ENCODE data around the gene TBK1. TPM values are rescaled to one million over a fixed set of nuclear protein-coding genes. Genes with fewer than 3 reads are reported as not detected.

The TBK1 gene
- total RNA-seq, 1 donor from 2014 or later, result 37.5 TPM

- intact Hi-C loops (cut with micrococcal nuclease), result loop anchor here (1.0 to 10.0 kb wide), 7 partner anchors 8 to 1854 kb away; partner anchors contain the start of genes HELB, LEMD3, SRGAP1 and XPOT
These were observed 1.0 kb upstream of the TBK1 start for GRCh38 chr12:64450711-64451486.

DNA sequence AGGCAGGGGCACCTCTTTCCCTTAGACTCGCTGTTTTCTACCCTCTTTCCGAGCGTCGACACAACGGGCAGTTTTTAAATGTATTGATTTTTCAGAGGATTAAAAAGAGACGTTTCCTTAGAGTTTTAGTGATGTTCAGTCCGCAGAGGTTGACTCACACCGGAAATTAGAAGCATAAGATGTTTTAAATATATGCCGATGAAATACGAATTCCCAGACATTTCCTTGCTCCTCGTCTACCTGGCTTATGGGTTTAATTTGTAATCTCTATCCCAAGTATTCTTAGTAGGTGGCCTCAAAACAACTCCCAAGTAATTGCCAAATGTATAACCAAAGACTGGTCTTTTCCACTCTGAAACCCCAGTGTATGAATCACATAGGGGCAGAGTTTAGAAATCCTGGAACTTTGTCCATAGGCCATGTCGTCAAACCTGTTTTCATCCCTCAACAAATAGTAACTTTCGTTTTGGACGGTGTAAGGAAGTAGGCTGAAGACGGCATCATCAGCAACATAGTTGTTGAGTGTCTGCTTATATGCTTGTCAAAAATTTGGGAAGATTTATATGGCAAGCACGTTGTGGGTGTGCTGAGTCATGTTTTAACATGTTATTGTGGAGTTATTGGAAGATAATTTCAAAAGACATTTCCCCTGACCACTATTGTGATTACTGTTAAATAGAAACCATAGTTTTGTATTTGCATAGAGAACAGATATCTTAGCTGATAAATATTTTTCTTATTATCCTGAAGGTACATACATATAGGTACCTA is 824 bp downstream of the TBK1 start:
- intact Hi-C loops (cut with micrococcal nuclease), result loop anchor here (2.0 to 10.0 kb wide), 8 partner anchors 156 to 1852 kb away; partner anchors contain the start of genes HELB, KICS2, LEMD3 and LLPH

- intact Hi-C loops (cut with micrococcal nuclease), result loop anchor here (5.0 to 10.0 kb wide), 4 partner anchors 37 to 1849 kb away; partner anchors contain the start of gene HELB
These were observed 3.6 kb downstream of the TBK1 start for GRCh38 chr12:64455506-64455905.

DNA sequence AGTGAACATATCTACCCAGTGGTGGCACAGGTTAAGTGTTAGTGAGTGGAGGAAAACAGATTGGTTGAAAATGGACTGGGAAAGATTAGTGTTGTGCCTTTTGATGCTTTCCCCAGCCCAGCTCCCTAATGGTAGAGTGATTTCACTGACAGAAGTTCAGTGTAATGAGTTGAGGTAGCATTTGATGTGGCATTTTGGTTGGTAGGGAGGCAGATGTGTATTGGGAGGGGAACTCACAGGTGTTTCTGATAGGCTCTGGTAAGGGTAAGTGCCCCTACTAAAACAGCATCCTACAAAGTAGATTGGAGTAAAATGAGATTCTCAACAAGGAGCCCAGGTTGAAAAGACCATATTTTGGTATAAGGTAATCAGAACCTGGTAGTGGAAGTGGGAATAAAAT is 4.2 kb downstream of the TBK1 start:
- intact Hi-C loops (cut with micrococcal nuclease), result loop anchor here (5.0 to 10.0 kb wide), 4 partner anchors 36 to 1849 kb away; partner anchors contain the start of gene HELB

DNA sequence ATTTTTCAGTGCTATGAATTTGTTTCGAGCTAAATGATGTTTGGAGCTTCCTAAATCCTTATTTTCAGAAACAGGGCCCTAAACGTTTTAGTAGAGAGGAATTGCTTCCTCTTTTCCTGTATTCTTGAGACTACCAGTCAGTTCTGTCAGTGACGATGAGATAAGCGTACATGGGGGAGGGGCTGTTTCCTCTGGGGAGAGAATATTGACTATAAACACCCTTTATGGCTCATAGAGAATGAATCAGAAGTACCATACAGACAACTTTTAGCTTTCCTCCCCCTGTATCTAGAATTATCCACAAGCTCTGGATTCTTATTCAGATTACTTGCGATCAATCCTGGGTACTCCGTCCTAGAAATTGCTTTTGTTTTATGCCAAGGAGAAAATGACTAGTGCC is 5.1 kb downstream of the TBK1 start:
- intact Hi-C loops (cut with micrococcal nuclease), result loop anchor here (5.0 to 10.0 kb wide), 4 partner anchors 35 to 1848 kb away; partner anchors contain the start of gene HELB

DNA sequence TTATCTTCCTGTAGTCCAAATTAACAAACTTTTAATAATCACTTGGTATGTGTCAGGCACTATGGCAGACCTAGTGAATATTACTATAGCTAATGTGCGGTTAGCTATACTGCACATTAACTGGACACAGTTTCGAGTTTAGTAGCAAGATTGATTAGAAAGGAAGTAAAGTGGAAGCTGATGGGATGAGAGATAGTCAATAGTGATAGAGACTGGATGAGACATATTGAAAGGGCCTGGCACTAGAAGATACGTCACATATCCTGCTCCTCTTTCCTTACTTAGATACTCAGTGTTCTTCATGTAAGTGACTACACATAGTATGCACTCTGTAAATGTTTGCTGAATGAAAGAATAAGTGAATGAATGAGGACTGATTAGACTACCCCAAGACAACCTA is 5.5 kb downstream of the TBK1 start:
- intact Hi-C loops (cut with micrococcal nuclease), result loop anchor here (5.0 to 10.0 kb wide), 4 partner anchors 35 to 1847 kb away; partner anchors contain the start of gene HELB

DNA sequence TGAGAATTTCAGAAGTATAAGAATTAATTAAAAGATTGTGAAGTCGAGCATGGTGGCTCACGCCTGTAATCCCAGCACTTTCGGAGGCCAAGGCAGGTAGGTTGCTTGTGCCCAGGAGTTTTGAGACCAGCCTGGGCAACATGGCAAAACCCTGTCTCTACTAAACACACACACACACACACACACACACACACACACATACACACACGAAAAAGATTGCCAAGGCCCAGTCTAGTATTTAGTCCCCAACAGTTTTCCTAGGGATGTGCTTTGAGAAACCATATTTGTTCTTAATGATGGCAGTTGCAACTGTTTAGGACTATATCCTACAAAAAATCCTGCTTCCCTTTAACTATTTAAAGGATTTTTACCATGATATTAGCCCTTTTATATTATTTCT is 6.0 kb downstream of the TBK1 start:
- intact Hi-C loops (cut with micrococcal nuclease), result loop anchor here (5.0 to 10.0 kb wide), 4 partner anchors 34 to 1847 kb away; partner anchors contain the start of gene HELB

- intact Hi-C loops (cut with micrococcal nuclease), result loop anchor here (1.0 to 10.0 kb wide), 5 partner anchors 8 to 1845 kb away; partner anchors contain the start of gene HELB
These were observed 7.5 kb downstream of the TBK1 start for GRCh38 chr12:64459394-64459891.

- intact Hi-C loops (cut with micrococcal nuclease), result no loop called here
These were observed 9.9 kb downstream of the TBK1 start for GRCh38 chr12:64461634-64462414.

GRCh38 chr12:64466178-64466577 is 14.3 kb downstream of the TBK1 start:
- intact Hi-C loops (cut with micrococcal nuclease), result no loop called here

DNA sequence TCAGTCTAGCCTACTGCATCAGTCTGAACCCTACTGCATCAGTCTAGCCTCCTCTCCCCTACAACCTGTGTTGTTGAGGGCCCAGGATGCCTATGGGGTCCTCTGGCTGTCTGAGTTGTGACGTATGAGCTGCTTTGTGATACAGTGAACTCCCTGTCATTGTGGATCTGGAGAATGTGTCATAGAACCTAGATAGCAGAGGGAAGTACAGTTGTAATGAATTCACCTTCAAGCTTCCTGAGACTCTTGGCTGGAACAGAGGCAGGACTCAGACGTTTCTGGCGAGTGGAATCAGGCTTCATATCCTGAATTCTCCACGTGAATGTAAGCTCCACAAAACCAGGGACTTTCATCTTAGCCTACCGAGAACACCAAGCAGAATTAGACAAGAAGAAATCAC is 17.0 kb downstream of the TBK1 start:
- intact Hi-C loops (cut with micrococcal nuclease), result no loop called here

- intact Hi-C loops (cut with micrococcal nuclease), result no loop called here
These were observed 17.7 kb downstream of the TBK1 start for GRCh38 chr12:64469455-64470142.

DNA sequence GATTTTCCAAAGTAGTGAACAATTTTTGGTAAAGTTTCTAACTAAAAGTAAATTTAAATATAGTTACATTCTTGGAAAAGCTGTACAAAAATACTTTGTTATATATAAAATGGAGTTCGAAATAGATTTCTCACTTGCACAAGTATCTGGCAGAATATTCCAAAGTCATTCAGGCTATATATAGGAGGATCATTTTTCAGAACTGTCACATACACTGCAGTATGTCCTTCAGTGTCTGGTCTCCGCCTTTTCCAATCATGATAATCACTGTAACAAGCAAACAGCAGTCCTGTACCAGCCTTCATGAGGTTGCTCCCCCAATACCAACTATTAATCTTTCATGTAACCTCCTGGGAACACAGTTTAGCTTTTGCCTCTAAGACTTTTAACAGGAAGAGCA is 18.6 kb downstream of the TBK1 start:
- intact Hi-C loops (cut with micrococcal nuclease), result no loop called here

DNA sequence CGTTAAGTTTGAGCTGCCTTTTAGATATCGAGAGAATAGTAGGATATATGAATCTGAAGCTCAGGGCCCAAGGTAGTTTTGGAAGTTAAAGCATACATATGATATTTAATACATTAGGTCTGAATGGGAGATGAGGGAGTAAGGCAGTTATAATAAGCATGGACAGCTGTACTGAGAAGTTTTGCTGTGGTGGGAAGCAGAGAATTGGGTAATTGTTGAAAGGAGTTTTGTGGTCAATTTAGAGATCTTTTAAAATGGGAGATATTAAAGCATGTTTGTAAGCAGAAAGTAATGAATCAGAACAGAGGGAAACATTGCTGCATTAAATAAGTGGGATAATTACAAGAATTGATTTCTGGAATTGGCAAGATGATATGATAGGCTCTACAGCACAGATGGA is 21.3 kb downstream of the TBK1 start:
- intact Hi-C loops (cut with micrococcal nuclease), result no loop called here

DNA sequence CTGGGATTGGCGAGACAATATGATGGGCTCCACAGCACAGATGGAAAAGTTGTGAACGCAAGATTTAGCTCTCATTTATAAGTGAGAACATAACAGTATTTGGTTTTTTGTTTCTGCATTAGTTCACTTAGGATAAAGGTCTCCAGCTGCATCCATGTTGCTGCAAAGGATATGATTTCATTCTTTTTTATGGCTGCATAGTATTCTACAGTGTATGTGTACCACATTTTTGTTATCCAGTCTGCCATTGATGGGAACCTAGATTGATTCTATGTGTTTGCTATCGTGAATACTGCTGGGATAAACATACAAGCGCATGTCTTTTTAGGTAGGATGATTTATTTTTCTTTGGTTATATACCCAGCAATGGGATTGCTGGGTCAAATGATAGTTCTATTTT is 23.6 kb downstream of the TBK1 start:
- intact Hi-C loops (cut with micrococcal nuclease), result no loop called here

- intact Hi-C loops (cut with micrococcal nuclease), result no loop called here
These were observed 24.9 kb downstream of the TBK1 start for GRCh38 chr12:64476844-64477243.

GRCh38 chr12:64478661-64479060 is 26.7 kb downstream of the TBK1 start:
- intact Hi-C loops (cut with micrococcal nuclease), result no loop called here

DNA sequence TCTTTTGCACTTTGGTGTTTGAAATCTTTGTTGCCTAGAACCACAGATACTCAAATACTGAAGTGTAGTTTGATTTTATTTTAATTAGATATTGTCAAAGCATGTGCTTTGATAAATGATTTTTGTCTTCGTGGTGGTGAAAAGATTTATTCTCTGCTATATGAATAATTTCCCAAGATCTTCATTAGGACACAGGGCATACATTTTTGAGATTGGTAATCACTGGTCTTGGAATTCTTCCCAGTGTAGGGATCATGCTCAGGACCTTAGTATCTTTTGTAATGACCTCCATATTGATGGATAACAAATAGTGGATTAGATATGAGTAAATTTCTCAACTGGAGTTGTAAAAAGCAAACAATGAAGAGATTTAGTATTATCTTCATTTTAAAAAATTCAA is 28.2 kb downstream of the TBK1 start:
- intact Hi-C loops (cut with micrococcal nuclease), result loop anchor here (5.0 kb wide), 1 partner anchor 63 kb away; no protein-coding TSS in a partner anchor

GRCh38 chr12:64486657-64487056 is 34.7 kb downstream of the TBK1 start:
- intact Hi-C loops (cut with micrococcal nuclease), result no loop called here

- intact Hi-C loops (cut with micrococcal nuclease), result loop anchor here (5.0 kb wide), 1 partner anchor 34 kb away; no protein-coding TSS in a partner anchor
These were observed 39.8 kb downstream of the TBK1 start for GRCh38 chr12:64491718-64492117.

Data from T-helper 1 cell treated with Interleukin-12 subunit alpha and Interleukin-12 subunit beta and Interleukin-4 antibody, amounts not matched to agents 30 ng/mL and 1 ng/mL, for 36 hours (primary cell).